GM12864 (cell line): ENCODE data around the gene GPD2.

Source experiments
- DNase-seq: peaks from one replicate; pipeline ENCODE4 v3.0.0-alpha.2; 2011; ENCODE audit warnings: low read depth
- H3K4me3 ChIP-seq: 2 replicates; pipeline ENCODE4 v1.5.1; 2011; ENCODE audit warnings: mild to moderate bottlenecking, low read depth, low read length, control low read depth
- CTCF ChIP-seq: IDR thresholded peaks from 2 replicates; pipeline ENCODE4 v1.5.1; 2011; ENCODE audit warnings: low read depth, mild to moderate bottlenecking, moderate library complexity, low read length, control low read depth, inconsistent platforms; ENCODE audit errors: missing control alignments

Gene GPD2

GRCh38 chr2:156505696-156506095 lies 69.5 kb downstream of the GPD2 start:
- no peak for TF ChIP-seq CTCF
- DNase-seq = no peak
- H3K4me3 ChIP-seq = no peak overlapping the region

GRCh38 chr2:156511122-156511521 lies 74.9 kb downstream of the GPD2 start:
- DNase-seq = no peak
- no peak for TF ChIP-seq CTCF
- no peak overlapping the region for H3K4me3 ChIP-seq

- H3K4me3 ChIP-seq = no peak overlapping the region
- no peak for DNase-seq
- no peak for TF ChIP-seq CTCF
Measured at GRCh38 chr2:156511803-156512202, 75.6 kb downstream of the GPD2 start.

GRCh38 chr2:156512451-156512850 lies 76.3 kb downstream of the GPD2 start:
- no peak for TF ChIP-seq CTCF
- no peak for DNase-seq
- H3K4me3 ChIP-seq = no peak overlapping the region

GRCh38 chr2:156513219-156513618 lies 77.0 kb downstream of the GPD2 start:
- no peak for DNase-seq
- no peak for TF ChIP-seq CTCF
- H3K4me3 ChIP-seq = no peak overlapping the region

- TF ChIP-seq CTCF = no peak
- DNase-seq = no peak
- H3K4me3 ChIP-seq = no peak overlapping the region
Measured at GRCh38 chr2:156517419-156517818, 81.2 kb downstream of the GPD2 start.

GRCh38 chr2:156518138-156518537 lies 82.0 kb downstream of the GPD2 start:
- TF ChIP-seq CTCF = no peak
- H3K4me3 ChIP-seq = no peak overlapping the region
- no peak for DNase-seq
